AG04449 (cell line): ENCODE measurements around the gene IFT57.

Source experiments
- CTCF ChIA-PET: fragments of 350-600 bp; formaldehyde crosslinking; extraction: SDS; loops from one replicate; lab custom pipeline; 2021; ENCODE audit warnings: antibody characterized with exemption; lab: Yijun Ruan, JAX
- POLR2A ChIA-PET: fragments of 400-600, 350-600 bp; formaldehyde crosslinking; extraction: SDS; loops from one replicate; lab custom pipeline; 2020; ENCODE audit warnings: antibody characterized with exemption, inconsistent platforms; lab: Yijun Ruan, JAX
- DNase-seq: peaks from one replicate; pipeline ENCODE4 v3.0.0-alpha.2; 2010; ENCODE audit warnings: low read depth, low spot score
- H3K4me3 ChIP-seq: 2 replicates; pipeline ENCODE4 v1.5.1; 2011; ENCODE audit warnings: low read depth, mild to moderate bottlenecking, control low read depth, low read length
- CTCF ChIP-seq: IDR thresholded peaks from one replicate; pipeline ENCODE4 v1.5.1; 2011; ENCODE audit warnings: mild to moderate bottlenecking, moderate library complexity, low read length, control low read depth, inconsistent platforms; ENCODE audit not compliant: insufficient read depth; ENCODE audit errors: missing control alignments

The IFT57 gene

GRCh38 chr3:108183971-108184370, 38.3 kb downstream of the IFT57 start:
- H3K4me3 ChIP-seq, result no peak overlapping the region
- ChIA-PET CTCF (interaction anchor here (1.0 kb wide), 1 partner anchor 10 kb away, joined by 3 read pairs; no protein-coding TSS in a partner anchor), POLR2A (no interaction called here)
- DNase-seq, result no peak
- no peak for TF ChIP-seq CTCF

GRCh38 chr3:108183181-108183580, 39.0 kb downstream of the IFT57 start:
- POLR2A ChIA-PET, result no interaction called here
- DNase-seq, result no peak

GRCh38 chr3:108182339-108182738, 39.9 kb downstream of the IFT57 start:
- POLR2A ChIA-PET, result no interaction called here
- CTCF ChIA-PET, result interaction anchor here (1.1 kb wide), 1 partner anchor 29 kb away, joined by 4 read pairs; no protein-coding TSS in a partner anchor
- TF ChIP-seq CTCF, result no peak
- no peak overlapping the region for H3K4me3 ChIP-seq
- no peak for DNase-seq

More at GRCh38 chr3:108183181-108183580, 39.0 kb downstream of the IFT57 start:
- H3K4me3 ChIP-seq, result no peak overlapping the region
- CTCF ChIA-PET, result no interaction called here
- no peak for TF ChIP-seq CTCF

- no peak for DNase-seq
- ChIA-PET CTCF (interaction anchor here (1.1 to 1.8 kb wide), 2 partner anchors 12 to 28 kb away, joined by 4 to 5 read pairs; no protein-coding TSS in a partner anchor), POLR2A (no interaction called here)
- no peak overlapping the region for H3K4me3 ChIP-seq
- no peak for TF ChIP-seq CTCF
These were observed 41.1 kb downstream of the IFT57 start for GRCh38 chr3:108181172-108181571.

- POLR2A ChIA-PET, result interaction anchor here (1.0 kb wide), 1 partner anchor 22 kb away, joined by 4 read pairs; no protein-coding TSS in a partner anchor
- CTCF ChIA-PET, result interaction anchor here (1.8 kb wide), 1 partner anchor 11 kb away, joined by 5 read pairs; no protein-coding TSS in a partner anchor
- DNase-seq, result no peak
- no peak overlapping the region for H3K4me3 ChIP-seq
- no peak for TF ChIP-seq CTCF
These were observed 42.0 kb downstream of the IFT57 start for GRCh38 chr3:108180194-108180593.

GRCh38 chr3:108178676-108179075, 43.5 kb downstream of the IFT57 start:
- POLR2A ChIA-PET, result interaction anchor here (0.6 kb wide), 2 partner anchors 45 to 279 kb away, joined by 3 read pairs; no protein-coding TSS in a partner anchor
- DNase-seq, result no peak
- no peak overlapping the region for H3K4me3 ChIP-seq
- no peak for TF ChIP-seq CTCF
- CTCF ChIA-PET, result interaction anchor here (1.0 to 1.1 kb wide), 2 partner anchors 21 to 25 kb away, joined by 3 read pairs; no protein-coding TSS in a partner anchor
